Measurements from ENCODE around the gene PCDHGA9. TPM values are rescaled to one million over a fixed set of nuclear protein-coding genes. Genes with fewer than 3 reads are reported as not detected.
"Not testable (repeated sequence)": the region's sequence is repeated elsewhere in the genome, so short reads cannot be mapped to it uniquely, and the experiment has no call there.

Gene PCDHGA9
- total RNA-seq, 1 donor from 2014 or later: 4.5 TPM

DNA sequence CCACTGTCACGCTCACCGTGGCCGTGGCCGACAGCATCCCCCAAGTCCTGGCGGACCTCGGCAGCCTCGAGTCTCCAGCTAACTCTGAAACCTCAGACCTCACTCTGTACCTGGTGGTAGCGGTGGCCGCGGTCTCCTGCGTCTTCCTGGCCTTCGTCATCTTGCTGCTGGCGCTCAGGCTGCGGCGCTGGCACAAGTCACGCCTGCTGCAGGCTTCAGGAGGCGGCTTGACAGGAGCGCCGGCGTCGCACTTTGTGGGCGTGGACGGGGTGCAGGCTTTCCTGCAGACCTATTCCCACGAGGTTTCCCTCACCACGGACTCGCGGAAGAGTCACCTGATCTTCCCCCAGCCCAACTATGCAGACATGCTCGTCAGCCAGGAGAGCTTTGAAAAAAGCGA, 30.1 kb downstream of the PCDHGA9 start:
- DNase-seq; intact Hi-C loops (cut with micrococcal nuclease); ATAC-seq: not testable (repeated sequence)

DNA sequence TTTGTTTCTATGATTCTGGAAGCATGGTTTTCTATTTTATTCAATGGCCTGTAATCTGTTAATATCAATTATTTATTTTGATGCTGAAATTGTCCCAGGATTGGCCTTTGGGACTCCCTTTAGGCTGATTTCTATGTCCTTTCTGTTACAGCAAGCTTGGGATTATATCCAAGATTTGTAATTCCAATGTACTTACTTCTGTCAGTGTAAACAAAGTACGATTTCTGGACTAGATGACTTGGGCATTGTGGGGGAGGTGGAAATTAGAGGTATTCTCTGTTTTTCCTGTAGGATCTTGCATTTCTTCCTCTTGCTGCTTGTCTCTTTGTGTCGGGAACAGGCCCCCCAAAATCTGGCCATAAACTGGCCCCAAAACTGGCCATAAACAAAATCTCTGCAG, 31.4 kb downstream of the PCDHGA9 start:
- DNase-seq: no peak
- intact Hi-C loops (cut with micrococcal nuclease): no loop called here
- no peak for ATAC-seq

DNA sequence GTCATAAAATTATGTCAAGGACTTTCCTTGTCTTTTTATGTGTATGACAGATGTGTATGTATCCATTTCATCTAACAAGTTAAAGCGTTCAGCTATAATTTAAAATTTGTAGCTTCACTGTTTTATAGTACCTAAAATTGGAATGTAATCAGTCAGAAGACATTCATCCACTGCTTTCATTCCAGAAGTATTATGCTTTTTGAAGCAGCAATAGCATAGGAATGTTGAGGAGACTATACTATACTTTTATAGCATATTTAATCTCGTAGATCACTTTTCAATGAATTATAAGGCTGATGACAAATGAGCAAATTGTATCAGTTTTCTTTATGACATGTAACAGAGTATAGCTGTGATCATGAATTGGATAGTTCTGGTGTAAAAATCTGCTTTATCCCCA, 34.6 kb downstream of the PCDHGA9 start:
- no peak for ATAC-seq
- DNase-seq: no peak
- intact Hi-C loops (cut with micrococcal nuclease): no loop called here

DNA sequence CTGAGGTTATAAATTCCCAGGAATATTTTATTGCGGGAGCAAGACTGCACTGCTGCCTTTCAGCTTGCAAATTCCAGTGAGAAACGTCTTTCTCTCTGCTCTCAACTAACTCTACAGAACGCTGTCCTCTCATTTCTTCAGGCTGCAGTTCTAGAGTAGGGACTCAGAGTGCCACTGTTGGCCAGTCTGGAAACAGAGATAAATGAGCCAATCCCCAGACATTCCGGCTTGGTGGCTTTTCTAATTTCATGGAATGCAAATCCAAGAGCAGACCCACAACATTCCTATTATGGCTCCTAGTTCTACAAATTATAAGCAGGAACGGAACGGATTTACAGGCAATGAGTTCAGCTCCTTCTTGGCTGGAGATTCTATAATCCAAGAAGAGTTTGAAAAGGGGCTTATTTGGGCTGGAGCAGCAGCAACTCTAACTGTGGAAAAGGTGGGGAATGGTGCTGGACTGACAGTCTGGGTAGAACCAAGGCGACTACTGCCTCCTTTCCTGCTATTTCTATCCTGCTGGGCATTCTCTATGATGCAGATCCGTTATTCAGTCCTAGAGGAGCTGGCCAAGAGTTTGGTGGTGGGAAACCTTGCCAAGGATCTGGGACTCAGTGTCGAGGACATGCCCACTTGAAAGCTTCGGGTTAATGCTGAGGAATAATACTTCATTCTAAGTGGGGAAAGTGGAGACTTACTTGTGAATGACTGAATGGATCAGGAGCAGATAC, 37.0 kb downstream of the PCDHGA9 start:
- ATAC-seq: peak; percentile 63

DNA sequence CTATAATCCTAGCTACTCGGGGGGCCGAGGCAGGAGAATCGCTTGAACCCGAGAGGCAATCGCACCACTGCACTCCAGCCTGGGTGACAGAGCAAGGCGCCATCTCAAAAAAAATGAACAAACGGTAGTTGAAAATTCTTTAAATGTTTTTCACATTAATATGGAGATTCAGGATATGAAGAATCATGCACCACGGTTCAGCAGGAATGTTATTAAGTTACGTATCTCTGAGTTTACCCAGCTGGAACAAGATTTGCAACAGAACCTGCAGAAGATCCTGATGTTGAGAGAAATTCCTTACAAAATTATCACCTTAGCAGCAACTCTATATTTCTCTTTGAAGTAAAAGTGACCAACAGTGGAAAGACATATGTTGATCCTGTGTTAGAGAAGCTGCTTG, 37.8 kb downstream of the PCDHGA9 start:
- ATAC-seq: no peak
- no peak for DNase-seq
- intact Hi-C loops (cut with micrococcal nuclease): no loop called here

More for the DNA sequence above, 37.0 kb downstream of the PCDHGA9 start:
- intact Hi-C loops (cut with micrococcal nuclease): no loop called here
- DNase-seq: no peak

DNA sequence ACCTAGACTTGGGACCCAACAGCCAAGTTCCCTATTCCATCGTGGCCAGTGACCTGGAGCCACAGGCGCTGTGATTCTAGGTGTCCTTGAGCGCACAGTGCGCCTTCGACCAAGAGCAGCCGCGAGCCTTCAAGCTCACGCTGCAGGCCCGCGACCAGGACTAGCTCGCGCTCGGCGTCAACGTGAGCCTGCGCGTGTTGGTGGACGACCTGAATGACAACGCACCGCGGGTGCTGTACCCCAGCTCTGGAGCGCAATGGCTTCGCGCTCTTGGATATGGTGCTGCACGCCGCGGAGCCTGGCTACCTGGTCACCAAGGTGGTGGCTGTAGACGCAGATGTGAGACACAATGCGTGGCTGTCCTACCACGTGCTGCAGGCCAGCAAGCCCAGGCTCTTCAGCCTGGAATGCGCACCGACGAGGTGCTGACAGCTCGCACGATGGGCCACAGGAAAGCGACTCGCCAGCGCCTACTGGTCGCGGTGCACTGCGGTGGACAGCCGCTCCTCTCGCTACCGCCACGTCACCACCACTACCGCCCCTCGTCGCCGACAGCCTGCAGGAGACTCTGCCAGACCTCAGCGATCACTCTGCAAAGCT, 39.1 kb downstream of the PCDHGA9 start:
- DNase-seq (peak; percentile 80), ATAC-seq (peak; percentile 92)
- intact Hi-C loops (cut with micrococcal nuclease): no loop called here

Other genes with a start within 250 kb of the PCDHGA9 start
- 0.77 TPM for gene PCDHB7, start 230.1 kb upstream of the PCDHGA9 start, total RNA-seq
- 1.8 TPM for gene PCDHB8, start 225.0 kb upstream of the PCDHGA9 start, total RNA-seq
- 2.7 TPM for gene PCDHB16, start 220.4 kb upstream of the PCDHGA9 start, total RNA-seq
- 0.59 TPM for gene PCDHB9, start 215.6 kb upstream of the PCDHGA9 start, total RNA-seq
- gene PCDHB10, start 210.4 kb upstream of the PCDHGA9 start, total RNA-seq: 0.64 TPM
- gene PCDHB11, start 203.2 kb upstream of the PCDHGA9 start, total RNA-seq: 0.74 TPM
- 1.3 TPM for gene PCDHB12, start 194.1 kb upstream of the PCDHGA9 start, total RNA-seq
- 1.7 TPM for gene PCDHB13, start 188.9 kb upstream of the PCDHGA9 start, total RNA-seq
- gene PCDHB14, start 179.4 kb upstream of the PCDHGA9 start, total RNA-seq: 2.5 TPM
- gene PCDHB15, start 157.4 kb upstream of the PCDHGA9 start, total RNA-seq: 2.6 TPM
- gene SLC25A2, start 98.7 kb upstream of the PCDHGA9 start, total RNA-seq: not detected
- gene TAF7, start 82.0 kb upstream of the PCDHGA9 start, total RNA-seq: 106 TPM
- gene PCDHGA1, start 72.3 kb upstream of the PCDHGA9 start, total RNA-seq: 3.0 TPM
- 6.0 TPM for gene PCDHGA2, start 64.0 kb upstream of the PCDHGA9 start, total RNA-seq
- gene PCDHGA3, start 58.9 kb upstream of the PCDHGA9 start, total RNA-seq: 12.1 TPM
- gene PCDHGB1, start 52.7 kb upstream of the PCDHGA9 start, total RNA-seq: 7.1 TPM
- gene PCDHGA4, start 47.8 kb upstream of the PCDHGA9 start, total RNA-seq: 8.4 TPM
- 8.7 TPM for gene PCDHGB2, start 42.8 kb upstream of the PCDHGA9 start, total RNA-seq
- gene PCDHGA5, start 38.6 kb upstream of the PCDHGA9 start, total RNA-seq: 5.3 TPM
- gene PCDHGB3, start 32.5 kb upstream of the PCDHGA9 start, total RNA-seq: 7.2 TPM
- gene PCDHGA6, start 28.9 kb upstream of the PCDHGA9 start, total RNA-seq: 5.7 TPM
- gene PCDHGA7, start 20.0 kb upstream of the PCDHGA9 start, total RNA-seq: 7.0 TPM
- gene PCDHGB4, start 15.1 kb upstream of the PCDHGA9 start, total RNA-seq: 5.4 TPM
- 9.1 TPM for gene PCDHGA8, start 10.1 kb upstream of the PCDHGA9 start, total RNA-seq
- gene PCDHGB5, start 4.8 kb upstream of the PCDHGA9 start, total RNA-seq: 6.4 TPM
- 4.7 TPM for gene PCDHGB6, start 5.2 kb downstream of the PCDHGA9 start, total RNA-seq
- gene PCDHGA10, start 10.2 kb downstream of the PCDHGA9 start, total RNA-seq: 5.3 TPM
- gene PCDHGB7, start 14.9 kb downstream of the PCDHGA9 start, total RNA-seq: 8.8 TPM
- gene PCDHGA11, start 18.3 kb downstream of the PCDHGA9 start, total RNA-seq: 5.0 TPM
- 5.1 TPM for gene PCDHGA12, start 27.7 kb downstream of the PCDHGA9 start, total RNA-seq
- 13.4 TPM for gene PCDHGC3, start 73.2 kb downstream of the PCDHGA9 start, total RNA-seq
- 2.5 TPM for gene PCDHGC4, start 82.3 kb downstream of the PCDHGA9 start, total RNA-seq
- 3.2 TPM for gene PCDHGC5, start 86.3 kb downstream of the PCDHGA9 start, total RNA-seq
- 36.6 TPM for gene DIAPH1, start 216.2 kb downstream of the PCDHGA9 start, total RNA-seq
- gene HDAC3, start 234.1 kb downstream of the PCDHGA9 start, total RNA-seq: 28.9 TPM
- gene RELL2, start 234.2 kb downstream of the PCDHGA9 start, total RNA-seq: 0.55 TPM
- gene FCHSD1, start 248.6 kb downstream of the PCDHGA9 start, total RNA-seq: 3.7 TPM